SK-N-SH (cell line): ENCODE results near the gene RCOR1. TPM values are rescaled to one million over a fixed set of nuclear protein-coding genes. Genes with fewer than 3 reads are reported as not detected.

ENCODE experiments used
- CTCF ChIA-PET: fragments of 300-600, 350-600 bp; formaldehyde crosslinking; extraction: SDS; loops from one replicate; lab custom pipeline; 2021; lab: Yijun Ruan, JAX
- POLR2A ChIA-PET: fragments of 350-600 bp; sonication (Branson Sonifier 250); formaldehyde crosslinking; extraction: SDS; loops from one replicate; lab custom pipeline; 2020; ENCODE audit warnings: antibody characterized with exemption, inconsistent platforms; lab: Yijun Ruan, JAX
- DNase-seq: peaks from one replicate; pipeline ENCODE4 v3.0.0; 2012
- H2AFZ ChIP-seq: fragments of 200-600 bp; sonication (generic); 2 replicates; pipeline ENCODE4 v1.8.1; 2016; ENCODE audit warnings: antibody characterized with exemption, mild to moderate bottlenecking, low read depth
- H3F3A ChIP-seq: fragments of 200-600 bp; sonication (generic); replicated peaks from 2 replicates; pipeline ENCODE3; 2016; ENCODE audit warnings: antibody characterized with exemption, mild to moderate bottlenecking; ENCODE audit not compliant: insufficient read depth
- H3K27ac ChIP-seq, 2 experiments: fragments of 200-500 bp in 1 of 2; fragments of 200-600 bp in 1 of 2; sonication (Bioruptor generic) in 1 of 2; sonication (generic), shearing (Covaris generic) in 1 of 2; 2 replicates each; pipeline versions ENCODE4 v1.5.1 to v1.6.1; 2014 to 2016; ENCODE audit warnings: low read depth in 2 of 2, inconsistent platforms in 1 of 2, low read length in 1 of 2, mild to moderate bottlenecking in 1 of 2, mixed read lengths in 1 of 2
- H3K27me3 ChIP-seq: fragments of 200-600 bp; sonication (generic), shearing (Covaris generic); 2 replicates; pipeline ENCODE4 v1.6.1; 2016; ENCODE audit warnings: mixed run types; ENCODE audit not compliant: insufficient read depth
- H3K36me3 ChIP-seq, 2 experiments: fragments of 200-500 bp in 1 of 2; fragments of 200-600 bp in 1 of 2; sonication (Bioruptor generic) in 1 of 2; sonication (generic) in 1 of 2; replicated peaks in 1 of 2; 2 replicates each; pipeline versions ENCODE3 to v1.5.1; 2014 to 2016; ENCODE audit warnings: low read length in 1 of 2, mild to moderate bottlenecking in 1 of 2; ENCODE audit not compliant: insufficient read depth in 2 of 2, control insufficient read depth in 1 of 2
- H3K4me1 ChIP-seq, 2 experiments: fragments of 200-500 bp in 1 of 2; fragments of 200-600 bp in 1 of 2; sonication (Bioruptor generic) in 1 of 2; sonication (generic), shearing (Covaris generic) in 1 of 2; 2 replicates each; pipeline versions ENCODE4 v1.5.1 to v1.6.1; 2014 to 2016; ENCODE audit warnings: low read depth in 1 of 2, low read length in 1 of 2, mixed run types in 1 of 2; ENCODE audit not compliant: insufficient read depth in 2 of 2, control insufficient read depth in 1 of 2
- H3K4me2 ChIP-seq: fragments of 200-600 bp; sonication (generic), shearing (Covaris generic); 2 replicates; pipeline ENCODE4 v1.6.1; 2017; ENCODE audit warnings: mixed run types
- H3K4me3 ChIP-seq, 2 experiments: fragments of 200-500 bp in 1 of 2; fragments of 200-600 bp in 1 of 2; sonication (Bioruptor generic) in 1 of 2; sonication (generic), shearing (Covaris generic) in 1 of 2; 2 replicates each; pipeline versions ENCODE4 v1.5.1 to v1.8.1; 2014 to 2016; ENCODE audit warnings: low read depth in 2 of 2, inconsistent platforms in 1 of 2, low read length in 1 of 2, mild to moderate bottlenecking in 1 of 2, mixed read lengths in 1 of 2, moderate library complexity in 1 of 2
- H3K79me2 ChIP-seq: fragments of 200-600 bp; sonication (generic); 2 replicates; pipeline ENCODE4 v1.8.1; 2017; ENCODE audit warnings: mild to moderate bottlenecking; ENCODE audit not compliant: insufficient read depth
- H3K9ac ChIP-seq: fragments of 200-600 bp; sonication (generic); 2 replicates; pipeline ENCODE4 v1.6.1; 2017; ENCODE audit warnings: mixed run types
- H3K9me2 ChIP-seq: fragments of 200-600 bp; sonication (generic); 2 replicates; pipeline ENCODE4 v1.6.1; 2017; ENCODE audit warnings: mixed run types
- H3K9me3 ChIP-seq: fragments of 200-600 bp; sonication (generic); 2 replicates; pipeline ENCODE4 v1.6.1; 2017; ENCODE audit warnings: mixed run types, mild to moderate bottlenecking, moderate library complexity
- H4K20me1 ChIP-seq: fragments of 200-600 bp; sonication (generic); 2 replicates; pipeline ENCODE4 v1.6.1; 2017; ENCODE audit warnings: mild to moderate bottlenecking, mixed run types; ENCODE audit not compliant: insufficient read depth
- EP300 ChIP-seq, 2 experiments: IDR thresholded peaks; 2 replicates each; pipeline versions ENCODE4 v1.4.0 to v1.6.1; 2012; ENCODE audit warnings: borderline replicate concordance in 1 of 2, low read depth in 1 of 2, low read length in 1 of 2
- MEF2A ChIP-seq: IDR thresholded peaks from 2 replicates; pipeline ENCODE4 v1.4.0; 2012; ENCODE audit warnings: low read depth, borderline replicate concordance
- RCOR1 ChIP-seq: fragments of 150-350 bp; IDR thresholded peaks from 2 replicates; pipeline ENCODE4 v1.6.1; 2017; ENCODE audit warnings: antibody characterized with exemption, low read length
- SIN3A ChIP-seq: IDR thresholded peaks from 2 replicates; pipeline ENCODE4 v1.6.1; 2012; ENCODE audit warnings: low read depth, mild to moderate bottlenecking, low read length, moderate library complexity, borderline replicate concordance
- TAF1 ChIP-seq: IDR thresholded peaks from 2 replicates; pipeline ENCODE4 v1.6.1; 2012; ENCODE audit warnings: low read depth, mild to moderate bottlenecking, low read length, moderate library complexity, borderline replicate concordance
- TCF12 ChIP-seq: IDR thresholded peaks from 2 replicates; pipeline ENCODE4 v1.4.0; 2012
- WGBS: methylation state at CpG from one replicate; pipeline ENCODE4 v1.1.6; 2017; ENCODE audit warnings: low lambda C conversion rate; 5-methylcytosine and 5-hydroxymethylcytosine counted together
- polyA plus RNA-seq, 3 experiments: library from polyadenylated mRNA; depleted of rRNA; stranded (reverse); fragments of >200 nt; gene quantifications; 2 replicates each; pipeline ENCODE4 v1.2.3, GENCODE V29; 2012
- TF ChIP-seq, protein P1 (sequence below): IDR thresholded peaks from 2 replicates; pipeline ENCODE4 v1.4.0; 2012; ENCODE audit warnings: low read depth, borderline replicate concordance
- TF ChIP-seq, protein P2 (sequence below): IDR thresholded peaks from 2 replicates; pipeline ENCODE4 v1.4.0; 2012; ENCODE audit warnings: low read depth, borderline replicate concordance
- TF ChIP-seq, protein P3 (sequence below): IDR thresholded peaks from 2 replicates; pipeline ENCODE4; 2012
- TF ChIP-seq, protein P4 (sequence below): IDR thresholded peaks from 2 replicates; pipeline ENCODE4 v1.4.0; 2012; ENCODE audit warnings: low read depth

Gene RCOR1
- polyA plus RNA-seq, 1 of the 3 experiments (the other 2 are of a cell fraction): 8.5 TPM

DNA sequence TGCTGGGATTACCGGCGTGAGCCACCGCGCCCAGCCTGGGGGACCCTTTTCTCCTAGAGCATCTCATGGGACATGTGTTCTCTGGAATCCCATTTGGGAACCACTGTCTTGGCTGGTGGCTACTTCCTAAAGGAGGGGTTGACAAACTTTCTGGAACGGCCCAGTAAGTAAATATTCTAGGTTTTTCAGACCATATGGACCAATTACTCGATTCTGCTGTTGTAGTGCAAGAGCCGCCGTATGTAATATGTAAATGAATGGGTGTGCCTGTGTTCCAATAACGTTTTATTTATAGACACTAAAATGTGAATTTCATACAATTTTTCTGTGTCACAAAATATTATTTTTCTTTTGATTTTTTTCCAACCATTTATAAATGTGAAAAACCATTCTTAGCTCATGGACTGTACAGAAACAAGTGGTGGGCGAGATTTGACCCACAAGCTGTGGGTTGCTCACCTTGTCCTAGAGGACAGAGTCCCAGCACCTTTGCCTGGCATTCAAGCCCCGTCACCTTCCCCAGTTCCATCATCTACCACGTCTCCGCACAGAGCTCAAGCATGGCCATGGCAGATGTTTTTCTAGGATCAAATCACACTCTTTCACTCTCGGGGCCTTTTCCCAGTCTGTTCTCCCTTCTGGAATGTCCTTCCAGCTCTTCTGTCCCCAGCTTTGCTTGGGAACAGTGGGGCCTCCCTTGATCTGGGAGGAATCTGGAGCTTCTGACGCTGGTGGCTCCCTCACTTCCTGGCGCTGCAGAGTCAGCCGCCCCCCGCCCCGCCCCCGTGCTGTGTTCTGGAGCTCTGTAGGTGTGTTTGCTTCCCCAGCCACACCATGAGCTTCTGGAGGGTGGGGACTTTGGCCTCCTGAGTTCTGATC, 17.9 kb upstream of the RCOR1 start:
- TF ChIP-seq RCOR1: no peak
- TF ChIP-seq, protein P1, sequence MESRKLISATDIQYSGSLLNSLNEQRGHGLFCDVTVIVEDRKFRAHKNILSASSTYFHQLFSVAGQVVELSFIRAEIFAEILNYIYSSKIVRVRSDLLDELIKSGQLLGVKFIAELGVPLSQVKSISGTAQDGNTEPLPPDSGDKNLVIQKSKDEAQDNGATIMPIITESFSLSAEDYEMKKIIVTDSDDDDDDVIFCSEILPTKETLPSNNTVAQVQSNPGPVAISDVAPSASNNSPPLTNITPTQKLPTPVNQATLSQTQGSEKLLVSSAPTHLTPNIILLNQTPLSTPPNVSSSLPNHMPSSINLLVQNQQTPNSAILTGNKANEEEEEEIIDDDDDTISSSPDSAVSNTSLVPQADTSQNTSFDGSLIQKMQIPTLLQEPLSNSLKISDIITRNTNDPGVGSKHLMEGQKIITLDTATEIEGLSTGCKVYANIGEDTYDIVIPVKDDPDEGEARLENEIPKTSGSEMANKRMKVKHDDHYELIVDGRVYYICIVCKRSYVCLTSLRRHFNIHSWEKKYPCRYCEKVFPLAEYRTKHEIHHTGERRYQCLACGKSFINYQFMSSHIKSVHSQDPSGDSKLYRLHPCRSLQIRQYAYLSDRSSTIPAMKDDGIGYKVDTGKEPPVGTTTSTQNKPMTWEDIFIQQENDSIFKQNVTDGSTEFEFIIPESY: no peak
- TF ChIP-seq, protein P2, sequence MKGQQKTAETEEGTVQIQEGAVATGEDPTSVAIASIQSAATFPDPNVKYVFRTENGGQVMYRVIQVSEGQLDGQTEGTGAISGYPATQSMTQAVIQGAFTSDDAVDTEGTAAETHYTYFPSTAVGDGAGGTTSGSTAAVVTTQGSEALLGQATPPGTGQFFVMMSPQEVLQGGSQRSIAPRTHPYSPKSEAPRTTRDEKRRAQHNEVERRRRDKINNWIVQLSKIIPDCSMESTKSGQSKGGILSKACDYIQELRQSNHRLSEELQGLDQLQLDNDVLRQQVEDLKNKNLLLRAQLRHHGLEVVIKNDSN: no peak
- TF ChIP-seq, protein P3, sequence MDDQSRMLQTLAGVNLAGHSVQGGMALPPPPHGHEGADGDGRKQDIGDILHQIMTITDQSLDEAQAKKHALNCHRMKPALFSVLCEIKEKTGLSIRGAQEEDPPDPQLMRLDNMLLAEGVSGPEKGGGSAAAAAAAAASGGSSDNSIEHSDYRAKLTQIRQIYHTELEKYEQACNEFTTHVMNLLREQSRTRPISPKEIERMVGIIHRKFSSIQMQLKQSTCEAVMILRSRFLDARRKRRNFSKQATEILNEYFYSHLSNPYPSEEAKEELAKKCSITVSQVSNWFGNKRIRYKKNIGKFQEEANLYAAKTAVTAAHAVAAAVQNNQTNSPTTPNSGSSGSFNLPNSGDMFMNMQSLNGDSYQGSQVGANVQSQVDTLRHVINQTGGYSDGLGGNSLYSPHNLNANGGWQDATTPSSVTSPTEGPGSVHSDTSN: no peak
- TF ChIP-seq TCF12: no peak
- no peak for TF ChIP-seq TAF1
- TF ChIP-seq, protein P4, sequence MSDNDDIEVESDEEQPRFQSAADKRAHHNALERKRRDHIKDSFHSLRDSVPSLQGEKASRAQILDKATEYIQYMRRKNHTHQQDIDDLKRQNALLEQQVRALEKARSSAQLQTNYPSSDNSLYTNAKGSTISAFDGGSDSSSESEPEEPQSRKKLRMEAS: no peak
- TF ChIP-seq EP300 (IDR thresholded peaks at IDR 0.05; ENCODE audit: borderline replicate concordance in 1 of 2, low read depth in 1 of 2, low read length in 1 of 2): no peak
- no peak for TF ChIP-seq SIN3A
- no peak for TF ChIP-seq MEF2A
- CTCF ChIA-PET: interaction anchor here (2.2 kb wide), 1 partner anchor 50 kb away, joined by 7 read pairs; no protein-coding TSS in a partner anchor
- Histone ChIP-seq H4K20me1 (no peaks in the 10 kb centered on the region), H3K4me3 (no peak overlapping the region), H3K9me3 (no peaks in the 10 kb centered on the region), H3K4me2 (no peak overlapping the region), H3K27ac (no peak overlapping the region), H3K27me3 (no peaks in the 10 kb centered on the region), H3K79me2 (no peaks in the 10 kb centered on the region), H3K4me1 (no peaks in the 10 kb centered on the region; a peak in 1 of 4 replicates), H3F3A (no peaks in the 10 kb centered on the region), H3K9me2 (no peaks in the 10 kb centered on the region), H3K36me3 (no peaks in the 10 kb centered on the region), H3K9ac (no peak overlapping the region), H2AFZ (no peak overlapping the region)
- DNase-seq: no peak
- WGBS: 84% methylated on average over 19 of the region's 20 CpGs
- POLR2A ChIA-PET: no interaction called here
